ENCODE measurements around the gene TGFBR1.

GRCh38 chr9:99150451-99151171 lies 45.7 kb downstream of the TGFBR1 start:
- no peak for TF ChIP-seq CTCF (conservative IDR thresholded peaks at IDR 0.05; ENCODE audit: low read length)
- no peak for TF ChIP-seq EZH2phosphoT487 (IDR thresholded peaks at IDR 0.05; ENCODE audit: borderline replicate concordance)

Measured in Loucy (cell line).